HepG2 (cell line): ENCODE results near the gene LMAN2L. TPM values are rescaled to one million over a fixed set of nuclear protein-coding genes. Genes with fewer than 3 reads are reported as not detected.

Experiments used
- ATAC-seq: fragments of 200-7000 bp; cut with Tn5 transposase; 3 replicates; pipeline ENCODE4 v1.9.1; 2020; ENCODE audit warnings: mild to moderate bottlenecking, moderate library complexity
- BruUV-seq: library from RNA; stranded (reverse); fragments of 400-500 nt; replicated peaks from 2 replicates; lab custom pipeline; 2021; lab: Mats Ljungman, UMichigan
- CTCF ChIA-PET: fragments of 300-600 bp; formaldehyde crosslinking; extraction: SDS; loops from one replicate; lab custom pipeline; 2021; ENCODE audit warnings: low total read pairs, inconsistent platforms, low intra/inter-chr PET ratio; lab: Yijun Ruan, JAX
- POLR2A ChIA-PET: fragments of 350-600 bp; sonication (Branson Sonifier 250); formaldehyde crosslinking; loops from one replicate; lab custom pipeline; 2020; ENCODE audit warnings: antibody characterized with exemption, inconsistent platforms; lab: Yijun Ruan, JAX
- DNase-seq: peaks from one replicate; pipeline ENCODE4 v3.0.0-alpha.2; 2015; ENCODE audit warnings: low spot score
- FAIRE-seq: peaks from 3 replicates; lab custom pipeline; 2011; peaks lifted over from hg19 to GRCh38; lab: Jason Lieb, UNC
- H2AFZ ChIP-seq: one replicate; pipeline ENCODE4 v1.6.1; 2011; ENCODE audit warnings: low read length, inconsistent platforms
- H3K27ac ChIP-seq: fragments of 300-600 bp; 3 replicates; pipeline ENCODE4 v1.8.0; 2011; ENCODE audit warnings: mixed run types, mild to moderate bottlenecking, mixed read lengths, low read length, inconsistent platforms; ENCODE audit not compliant: insufficient read depth; ENCODE audit errors: extremely low read length
- H3K27me3 ChIP-seq, 2 experiments: fragments of 200-600 bp in 1 of 2; 2 replicates in 1 of 2; 3 replicates in 1 of 2; pipeline versions ENCODE4 v1.6.0 to v1.8.0; 2011; ENCODE audit warnings: low read length in 2 of 2, mild to moderate bottlenecking in 2 of 2, moderate library complexity in 2 of 2, inconsistent platforms in 1 of 2; ENCODE audit not compliant: insufficient read depth in 2 of 2, control insufficient read depth in 1 of 2
- H3K36me3 ChIP-seq, 2 experiments: fragments of 200-600 bp in 1 of 2; replicated peaks in 1 of 2; 2 replicates in 1 of 2; 3 replicates in 1 of 2; pipeline versions ENCODE4 v1.5.1 to v1.8.0; 2011; ENCODE audit warnings: low read length in 2 of 2, inconsistent platforms in 1 of 2; ENCODE audit not compliant: insufficient read depth in 2 of 2, control insufficient read depth in 1 of 2
- H3K4me1 ChIP-seq: 2 replicates; pipeline ENCODE4 v1.5.1; 2012; ENCODE audit warnings: low read length, inconsistent platforms; ENCODE audit not compliant: insufficient read depth
- H3K4me2 ChIP-seq: 2 replicates; pipeline ENCODE4 v1.6.0; 2011; ENCODE audit warnings: low read depth, low read length, inconsistent platforms
- H3K4me3 ChIP-seq, 3 experiments: fragments of 200-600 bp in 1 of 3; sonication (generic), shearing (Covaris generic) in 1 of 3; replicated peaks in 1 of 3; 2 replicates each; pipeline ENCODE4 v1.5.1; 2011 to 2016; ENCODE audit warnings: low read length in 3 of 3, inconsistent platforms in 2 of 3, low read depth in 2 of 3, mild to moderate bottlenecking in 2 of 3, control low read depth in 1 of 3, mixed read lengths in 1 of 3; ENCODE audit not compliant: insufficient read depth in 1 of 3
- H3K79me2 ChIP-seq: one replicate; pipeline ENCODE4 v1.6.1; 2011; ENCODE audit warnings: low read length, inconsistent platforms; ENCODE audit not compliant: insufficient read depth
- H3K9ac ChIP-seq: 2 replicates; pipeline ENCODE4 v1.6.0; 2011; ENCODE audit warnings: mild to moderate bottlenecking, low read depth, low read length, inconsistent platforms; ENCODE audit not compliant: insufficient read depth
- H3K9me3 ChIP-seq: 2 replicates; pipeline ENCODE4 v1.5.1; 2012; ENCODE audit warnings: mild to moderate bottlenecking, low read length
- H4K20me1 ChIP-seq: 2 replicates; pipeline ENCODE4 v1.6.0; 2011; ENCODE audit warnings: inconsistent platforms, mild to moderate bottlenecking, low read length, moderate library complexity; ENCODE audit not compliant: insufficient read depth
- MAFG ChIP-seq: sonication (generic); formaldehyde crosslinking; IDR thresholded peaks from 2 replicates; pipeline ENCODE4 v1.5.1; 2020; ENCODE audit warnings: mild to moderate bottlenecking, missing genetic modification reagents
- PAF1 ChIP-seq: IDR thresholded peaks from 2 replicates; pipeline ENCODE4 v1.6.1; 2016; ENCODE audit warnings: missing genetic modification reagents, missing compliant biosample characterization
- SMYD3 ChIP-seq: sonication (generic); formaldehyde crosslinking; IDR thresholded peaks from 2 replicates; pipeline ENCODE4 v1.8.1; 2023; ENCODE audit warnings: mild to moderate bottlenecking, missing genetic modification reagents
- ZHX2 ChIP-seq, 2 experiments: sonication (generic) in 1 of 2; formaldehyde crosslinking in 1 of 2; IDR thresholded peaks; 2 replicates each; pipeline versions ENCODE4 v1.6.1 to v1.9.0; 2014 to 2022; ENCODE audit warnings: antibody characterized with exemption in 1 of 2, borderline replicate concordance in 1 of 2, inconsistent platforms in 1 of 2, low read depth in 1 of 2, missing genetic modification reagents in 1 of 2
- ZNF263 ChIP-seq: sonication (generic); formaldehyde crosslinking; IDR thresholded peaks from 2 replicates; pipeline ENCODE4 v1.4.0; 2020; ENCODE audit warnings: missing genetic modification reagents
- ZNF280B ChIP-seq: sonication (generic); formaldehyde crosslinking; IDR thresholded peaks from 2 replicates; pipeline ENCODE4 v1.5.0; 2020; ENCODE audit warnings: missing genetic modification reagents, mild to moderate bottlenecking, borderline replicate concordance
- ZNF280D ChIP-seq: sonication (generic); formaldehyde crosslinking; IDR thresholded peaks from 2 replicates; pipeline ENCODE4 v1.5.1; 2020; ENCODE audit warnings: mild to moderate bottlenecking, missing genetic modification reagents
- ZNF710 ChIP-seq: sonication (generic); formaldehyde crosslinking; IDR thresholded peaks from 2 replicates; pipeline ENCODE4 v1.5.0; 2020; ENCODE audit warnings: mild to moderate bottlenecking, missing genetic modification reagents, borderline replicate concordance
- WGBS: methylation state at CpG from one replicate; pipeline ENCODE4 v1.1.6; 2017; ENCODE audit warnings: low lambda C conversion rate; 5-methylcytosine and 5-hydroxymethylcytosine counted together
- in situ Hi-C: cut with HindIII; loops from 2 replicates; pipeline ENCODE4 v1.10.0; 2017; ENCODE audit warnings: low pct_unique_long_range_greater_than_20kb; ENCODE audit not compliant: extremely low pct_ligation_motif_present
- intact Hi-C: fragments of 100-400 bp; cut with micrococcal nuclease; formaldehyde crosslinking; loops from one replicate; pipeline ENCODE4 v1.10.0; 2022; ENCODE audit not compliant: unreplicated experiment
- polyA plus RNA-seq, 8 experiments: library from polyadenylated mRNA; depleted of rRNA in 3 of 8; stranded (reverse) in 7 of 8; unstranded in 1 of 8; fragments of >200 nt; fragmentation: Illumina TruSeq in 4 of 8; extraction: Trizol in 4 of 8; gene quantifications; 2 replicates each; pipeline versions ENCODE4 v1.2.1 to v1.2.3, GENCODE V29; 2011 to 2016; ENCODE audit warnings: low read depth in 4 of 8, missing spikeins in 1 of 8, mixed read lengths in 1 of 8; ENCODE audit not compliant: insufficient read depth in 1 of 8
- total RNA-seq, 5 experiments: library from RNA; depleted of rRNA; stranded (reverse); fragments of >200 nt; fragmentation: Illumina TruSeq; extraction: Trizol; gene quantifications; 2 replicates each; pipeline ENCODE4 v1.2.3, GENCODE V29; 2016; ENCODE audit warnings: low read depth in 1 of 5

The LMAN2L gene
- total and polyA plus RNA-seq, 2 of the 13 experiments (the other 11 are each of a cell fraction or from before 2014, with no cell fraction given): 39.1 to 57.9 TPM

GRCh38 chr2:96758987-96759386 lies 19.1 kb upstream of the LMAN2L start:
- no peak overlapping the region for H3K9ac ChIP-seq
- DNase-seq: no peak
- no peaks in the 10 kb centered on the region for H3K9me3 ChIP-seq
- in situ Hi-C loops (no loop called here), intact Hi-C loops (no loop called here)
- H3K4me2 ChIP-seq: peak overlapping the region; percentile 89
- peak overlapping the region; percentile 86 for H2AFZ ChIP-seq
- no peaks in the 10 kb centered on the region for H3K36me3 ChIP-seq
- ChIA-PET POLR2A (interaction anchor here (1.3 to 1.7 kb wide), 2 partner anchors 58 to 60 kb away, joined by 6 to 7 read pairs; partner anchors contain the start of gene CNNM3), CTCF (no interaction called here)
- H4K20me1 ChIP-seq: no peaks in the 10 kb centered on the region
- BruUV-seq: no TSS peak
- H3K79me2 ChIP-seq: peaks cover 18% of the 10 kb centered on the region
- H3K4me1 ChIP-seq: peaks cover 54% of the 10 kb centered on the region
- 9% methylated on average over 3 of the region's 3 CpGs for WGBS
- FAIRE-seq: no peak
- ATAC-seq: no peak
- H3K27ac ChIP-seq: no peak overlapping the region
- H3K27me3 ChIP-seq: peaks cover 3 to 14% of the 10 kb centered on the region in 2 experiments; a peak in 3 of 5 replicates
- H3K4me3 ChIP-seq: peak overlapping the region in 1 of 3 experiments; percentile 23; a peak in 2 of 6 replicates
- TF ChIP-seq ZNF263 (CRISPR knock-in tag): no peak
- TF ChIP-seq ZHX2 (IDR thresholded peaks at IDR 0.05; ENCODE audit: low read depth): no peak
- TF ChIP-seq ZHX2 (CRISPR knock-in tag; IDR thresholded peaks at IDR 0.05; ENCODE audit: borderline replicate concordance): no peak
- TF ChIP-seq PAF1: no peak
- TF ChIP-seq SMYD3 (CRISPR knock-in tag): no peak
- TF ChIP-seq ZNF710 (CRISPR knock-in tag): no peak
- no peak for TF ChIP-seq ZNF280D (CRISPR knock-in tag)
- no peak for TF ChIP-seq MAFG (CRISPR knock-in tag)
- TF ChIP-seq ZNF280B: no peak
